ENCODE results near the gene STK38L. TPM values are rescaled to one million over a fixed set of nuclear protein-coding genes. Genes with fewer than 3 reads are reported as not detected.

Gene STK38L
- total RNA-seq, 4 donors from 2014 or later = 26.9 to 69.3 (median 49.9) TPM

DNA sequence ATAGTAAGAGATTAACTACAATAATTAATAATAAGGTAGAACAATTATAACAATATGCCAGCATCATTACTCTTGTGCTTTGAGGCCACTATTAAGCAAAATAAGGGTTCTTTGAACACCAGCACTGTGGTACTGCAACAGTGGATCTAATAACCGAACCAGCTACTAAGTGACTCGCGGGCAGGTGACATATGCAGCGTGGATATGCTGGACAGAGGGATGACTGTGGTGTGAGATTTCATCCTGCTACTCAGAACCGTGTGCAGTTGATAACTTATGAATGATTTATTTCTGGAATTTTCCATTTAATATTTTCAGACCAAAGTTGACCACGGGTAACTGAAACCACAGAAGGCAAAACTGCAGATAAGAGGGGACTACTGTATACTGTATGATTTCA is 123.0 kb downstream of the STK38L start:
- Histone ChIP-seq H3K27ac (no peak overlapping the region), H3K36me3 (no peaks in the 10 kb centered on the region), H3K4me3 (no peak overlapping the region), H3K9me3 (no peaks in the 10 kb centered on the region), H3K4me1 (no peaks in the 10 kb centered on the region), H3K27me3 (no peaks in the 10 kb centered on the region)
- TF ChIP-seq, protein P1, sequence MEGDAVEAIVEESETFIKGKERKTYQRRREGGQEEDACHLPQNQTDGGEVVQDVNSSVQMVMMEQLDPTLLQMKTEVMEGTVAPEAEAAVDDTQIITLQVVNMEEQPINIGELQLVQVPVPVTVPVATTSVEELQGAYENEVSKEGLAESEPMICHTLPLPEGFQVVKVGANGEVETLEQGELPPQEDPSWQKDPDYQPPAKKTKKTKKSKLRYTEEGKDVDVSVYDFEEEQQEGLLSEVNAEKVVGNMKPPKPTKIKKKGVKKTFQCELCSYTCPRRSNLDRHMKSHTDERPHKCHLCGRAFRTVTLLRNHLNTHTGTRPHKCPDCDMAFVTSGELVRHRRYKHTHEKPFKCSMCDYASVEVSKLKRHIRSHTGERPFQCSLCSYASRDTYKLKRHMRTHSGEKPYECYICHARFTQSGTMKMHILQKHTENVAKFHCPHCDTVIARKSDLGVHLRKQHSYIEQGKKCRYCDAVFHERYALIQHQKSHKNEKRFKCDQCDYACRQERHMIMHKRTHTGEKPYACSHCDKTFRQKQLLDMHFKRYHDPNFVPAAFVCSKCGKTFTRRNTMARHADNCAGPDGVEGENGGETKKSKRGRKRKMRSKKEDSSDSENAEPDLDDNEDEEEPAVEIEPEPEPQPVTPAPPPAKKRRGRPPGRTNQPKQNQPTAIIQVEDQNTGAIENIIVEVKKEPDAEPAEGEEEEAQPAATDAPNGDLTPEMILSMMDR (IDR thresholded peaks at IDR 0.05) = no peak
- intact Hi-C loops (cut with DNase I; ENCODE audit: low total_unique reads) = no loop called here
- no peak for DNase-seq

Other genes starting within 250 kb of the STK38L start
- 10 to 100 TPM; 32.8 to 70.6 (median 47.4) TPM for gene TM7SF3, start 229.9 kb upstream of the STK38L start, total RNA-seq
- 100 to 1,000 TPM in 1 of 4 donors, 10 to 100 TPM in 3; 30.0 to 214 (median 91.4) TPM for gene MED21, start 221.7 kb upstream of the STK38L start, total RNA-seq
- not detected for gene C12orf71, start 161.7 kb upstream of the STK38L start, total RNA-seq
- gene BMAL2, start 88.5 kb downstream of the STK38L start, total RNA-seq = 1 to 10 TPM in 2 of 4 donors, under 1 TPM in 2; under 0.01 to 6.3 (median 1.5) TPM
- gene SMCO2, start 202.4 kb downstream of the STK38L start, total RNA-seq = not detected